DOHH2 (cell line): Measurements from ENCODE around the gene TRABD2A.

Experiments used
- EZH2phosphoT487 ChIP-seq: fragments of 200-600 bp; sonication (generic); IDR thresholded peaks from 2 replicates; pipeline ENCODE4 v1.6.1; 2017; ENCODE audit warnings: borderline replicate concordance, mild to moderate bottlenecking, antibody characterized with exemption, low read length, moderate library complexity, mixed read lengths
- TF ChIP-seq, protein P1 (sequence below): fragments of 200-600 bp; sonication (generic); IDR thresholded peaks from one replicate; pipeline ENCODE4 v1.5.1; 2014; ENCODE audit warnings: antibody characterized with exemption, mild to moderate bottlenecking, low read depth, low read length; ENCODE audit not compliant: poor library complexity, severe bottlenecking

DNA sequence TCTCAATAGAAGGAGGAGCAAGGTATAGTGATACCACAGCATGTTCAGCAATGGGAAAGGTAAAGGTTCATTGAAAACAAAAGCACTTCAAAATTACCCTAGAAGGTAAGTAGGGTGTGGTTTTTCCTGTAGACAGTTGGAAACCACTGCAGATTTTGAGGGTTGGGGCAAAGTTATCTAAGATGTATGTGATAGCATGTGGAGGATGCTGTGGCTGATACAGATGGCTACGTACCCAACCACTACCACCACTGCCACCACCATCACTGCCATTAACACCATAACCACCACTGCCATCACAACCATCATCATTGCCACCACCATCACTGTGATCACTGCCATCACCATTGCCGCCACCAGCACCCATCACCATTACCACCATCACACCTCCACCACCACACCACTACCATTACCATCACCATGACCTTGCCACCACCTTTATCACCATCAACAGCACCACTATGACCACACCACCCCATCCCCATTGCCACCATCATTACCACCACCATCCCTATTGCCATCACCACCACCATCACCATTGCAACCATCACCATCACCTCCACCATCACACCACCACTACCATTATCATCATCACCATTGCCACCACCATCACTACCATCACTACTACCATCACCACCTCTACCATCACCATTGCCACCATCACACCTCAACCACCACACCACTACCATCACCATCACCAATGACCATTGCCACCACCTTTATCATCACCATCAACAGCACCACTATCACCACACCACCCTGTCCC is 28.2 kb upstream of the TRABD2A start:
- TF ChIP-seq, protein P1, sequence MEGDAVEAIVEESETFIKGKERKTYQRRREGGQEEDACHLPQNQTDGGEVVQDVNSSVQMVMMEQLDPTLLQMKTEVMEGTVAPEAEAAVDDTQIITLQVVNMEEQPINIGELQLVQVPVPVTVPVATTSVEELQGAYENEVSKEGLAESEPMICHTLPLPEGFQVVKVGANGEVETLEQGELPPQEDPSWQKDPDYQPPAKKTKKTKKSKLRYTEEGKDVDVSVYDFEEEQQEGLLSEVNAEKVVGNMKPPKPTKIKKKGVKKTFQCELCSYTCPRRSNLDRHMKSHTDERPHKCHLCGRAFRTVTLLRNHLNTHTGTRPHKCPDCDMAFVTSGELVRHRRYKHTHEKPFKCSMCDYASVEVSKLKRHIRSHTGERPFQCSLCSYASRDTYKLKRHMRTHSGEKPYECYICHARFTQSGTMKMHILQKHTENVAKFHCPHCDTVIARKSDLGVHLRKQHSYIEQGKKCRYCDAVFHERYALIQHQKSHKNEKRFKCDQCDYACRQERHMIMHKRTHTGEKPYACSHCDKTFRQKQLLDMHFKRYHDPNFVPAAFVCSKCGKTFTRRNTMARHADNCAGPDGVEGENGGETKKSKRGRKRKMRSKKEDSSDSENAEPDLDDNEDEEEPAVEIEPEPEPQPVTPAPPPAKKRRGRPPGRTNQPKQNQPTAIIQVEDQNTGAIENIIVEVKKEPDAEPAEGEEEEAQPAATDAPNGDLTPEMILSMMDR = no peak
- TF ChIP-seq EZH2phosphoT487 = no peak
